Stimulated activated CD4-positive, alpha-beta T cell treated with anti-CD3 and anti-CD28 coated beads, Interleukin-4, amount 100 ng/mL, for 48 hours (primary cell): ENCODE data around the gene CDH20.

Experiments used
- DNase-seq, 2 donors: peaks; one replicate each; pipeline ENCODE4 v3.0.0-alpha.2; 2020; ENCODE audit warnings: low read depth in 2 of 2

The CDH20 gene

GRCh38 chr18:61333271-61333745 lies at the start of gene CDH20:
Gene CDH20, plus strand, starts transcription at chr18:61333430.
- DNase-seq = no peak

GRCh38 chr18:61284039-61284438 lies 49.2 kb upstream of the CDH20 start:
- DNase-seq = no peak

GRCh38 chr18:61285777-61286176 lies 47.5 kb upstream of the CDH20 start:
- DNase-seq = no peak

GRCh38 chr18:61286867-61287266 lies 46.4 kb upstream of the CDH20 start:
- DNase-seq = no peak

- no peak for DNase-seq
Measured at GRCh38 chr18:61290616-61291015, 42.6 kb upstream of the CDH20 start.

GRCh38 chr18:61292280-61293035 lies 40.8 kb upstream of the CDH20 start:
- no peak for DNase-seq

- no peak for DNase-seq
Measured at GRCh38 chr18:61295153-61295552, 38.1 kb upstream of the CDH20 start.

- no peak for DNase-seq
Measured at GRCh38 chr18:61308004-61308403, 25.2 kb upstream of the CDH20 start.

- no peak for DNase-seq
Measured at GRCh38 chr18:61308795-61309393, 24.3 kb upstream of the CDH20 start.

- peak; percentile 36 to 49 for DNase-seq
Measured at GRCh38 chr18:61322265-61322873, 10.9 kb upstream of the CDH20 start.

- no peak for DNase-seq
Measured at GRCh38 chr18:61323951-61324350, 9.3 kb upstream of the CDH20 start.

GRCh38 chr18:61326407-61326806 lies 6.8 kb upstream of the CDH20 start:
- DNase-seq = no peak

GRCh38 chr18:61329398-61329797 lies 3.8 kb upstream of the CDH20 start:
- DNase-seq = no peak

GRCh38 chr18:61331051-61331450 lies 2.2 kb upstream of the CDH20 start:
- no peak for DNase-seq

- no peak for DNase-seq
Measured at GRCh38 chr18:61333746-61334490, 688 bp downstream of the CDH20 start.

GRCh38 chr18:61334491-61334850 lies 1.2 kb downstream of the CDH20 start:
- DNase-seq = no peak

GRCh38 chr18:61334951-61335683 lies 1.9 kb downstream of the CDH20 start:
- DNase-seq = no peak

- no peak for DNase-seq
Measured at GRCh38 chr18:61335684-61336555, 2.7 kb downstream of the CDH20 start.

GRCh38 chr18:61336766-61337165 lies 3.5 kb downstream of the CDH20 start:
- DNase-seq = no peak

GRCh38 chr18:61337527-61337926 lies 4.3 kb downstream of the CDH20 start:
- no peak for DNase-seq

GRCh38 chr18:61340148-61340547 lies 6.9 kb downstream of the CDH20 start:
- no peak for DNase-seq
